Calu3 (cell line): ENCODE data around the gene ZNF428. TPM values are rescaled to one million over a fixed set of nuclear protein-coding genes. Genes with fewer than 3 reads are reported as not detected.

Experiments
- BruUV-seq: library from RNA; stranded (reverse); fragments of 400-500 nt; replicated peaks from 2 replicates; lab custom pipeline; 2021; lab: Mats Ljungman, UMichigan
- CTCF ChIA-PET: fragments of 300-600 bp; sonication (Branson Sonifier 250); formaldehyde crosslinking; loops from one replicate; lab custom pipeline; 2022; ENCODE audit warnings: antibody characterized with exemption; lab: Charles Lee
- DNase-seq: peaks from one replicate; pipeline ENCODE4 v3.0.0; 2022
- H3K27ac Mint-ChIP-seq: one replicate; pipeline ENCODE4 v1.8.0; 2022; ENCODE audit warnings: mixed read lengths; ENCODE audit not compliant: unreplicated experiment
- H3K27me3 Mint-ChIP-seq: one replicate; pipeline ENCODE4 v1.8.0; 2022; ENCODE audit warnings: mixed read lengths; ENCODE audit not compliant: unreplicated experiment
- H3K36me3 Mint-ChIP-seq: one replicate; pipeline ENCODE4 v1.8.0; 2022; ENCODE audit warnings: mild to moderate bottlenecking, moderate library complexity, mixed read lengths; ENCODE audit not compliant: insufficient read depth, unreplicated experiment
- H3K4me1 Mint-ChIP-seq: one replicate; pipeline ENCODE4 v1.8.0; 2022; ENCODE audit warnings: mild to moderate bottlenecking, low read depth, mixed read lengths; ENCODE audit not compliant: unreplicated experiment
- H3K4me3 Mint-ChIP-seq: one replicate; pipeline ENCODE4 v1.8.0; 2022; ENCODE audit warnings: mild to moderate bottlenecking, low read depth, moderate library complexity, mixed read lengths; ENCODE audit not compliant: unreplicated experiment
- H3K9me3 Mint-ChIP-seq: one replicate; pipeline ENCODE4 v1.8.0; 2022; ENCODE audit warnings: low read depth, mixed read lengths; ENCODE audit not compliant: unreplicated experiment
- CTCF ChIP-seq: fragments of 200-600 bp; IDR thresholded peaks from one replicate; pipeline ENCODE4 v1.8.0; 2022; ENCODE audit warnings: antibody characterized with exemption; ENCODE audit not compliant: unreplicated experiment
- intact Hi-C: fragments of 100-400 bp; cut with micrococcal nuclease; formaldehyde crosslinking; loops from one replicate; pipeline ENCODE4 v1.10.0; 2022; ENCODE audit not compliant: unreplicated experiment
- total RNA-seq: library from RNA; stranded (reverse); gene quantifications from 2 replicates; pipeline ENCODE4 v1.2.3, GENCODE V29; 2022

The ZNF428 gene
- total RNA-seq, 1 experiment from 2014 or later, result 32.8 TPM

- Mint-ChIP-seq H3K9me3 (no peaks in the 10 kb centered on the region), H3K27me3 (no peaks in the 10 kb centered on the region), H3K36me3 (peaks cover 27% of the 10 kb centered on the region), H3K27ac (peak overlapping the region; percentile 84), H3K4me1 (peaks cover 13% of the 10 kb centered on the region), H3K4me3 (peak overlapping the region; percentile 94)
- no peak for TF ChIP-seq CTCF
- intact Hi-C loops, result no loop called here
- CTCF ChIA-PET, result interaction anchor here (0.7 kb wide), 1 partner anchor 90 kb away, joined by 6 read pairs; no protein-coding TSS in a partner anchor
- TSS peak; percentile 69 for BruUV-seq
- DNase-seq, result peak; percentile 41
Observed at GRCh38 chr19:43618921-43619261, 538 bp downstream of the ZNF428 start.

DNA sequence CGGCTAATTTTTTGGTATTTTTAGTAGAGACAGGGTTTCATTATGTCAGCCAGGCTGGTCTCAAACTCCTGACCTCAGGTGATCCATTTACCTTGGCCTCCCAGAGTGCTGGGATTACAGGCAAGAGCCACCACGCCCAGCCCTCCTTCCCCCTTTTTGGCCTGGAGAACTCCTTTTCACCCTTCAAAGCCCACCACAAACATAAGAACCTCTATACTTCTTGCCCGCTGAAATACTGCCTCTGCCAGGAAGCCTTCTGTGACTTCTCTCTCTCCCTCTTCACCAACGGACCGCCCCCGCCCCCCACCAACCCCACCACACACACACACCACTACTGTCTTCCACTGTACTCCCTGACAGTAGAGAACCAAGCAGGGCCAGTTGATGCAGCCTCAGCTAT lies 2.5 kb downstream of the ZNF428 start:
- no TSS peak for BruUV-seq
- Mint-ChIP-seq H3K9me3 (peaks cover 9% of the 10 kb centered on the region), H3K27me3 (no peaks in the 10 kb centered on the region), H3K36me3 (peaks cover 33% of the 10 kb centered on the region), H3K27ac (no peak overlapping the region), H3K4me3 (no peak overlapping the region), H3K4me1 (peaks cover 13% of the 10 kb centered on the region)
- CTCF ChIA-PET, result interaction anchor here (0.6 kb wide), 1 partner anchor 1320 kb away, joined by 3 read pairs; no protein-coding TSS in a partner anchor
- intact Hi-C loops, result no loop called here
- no peak for TF ChIP-seq CTCF
- no peak for DNase-seq

DNA sequence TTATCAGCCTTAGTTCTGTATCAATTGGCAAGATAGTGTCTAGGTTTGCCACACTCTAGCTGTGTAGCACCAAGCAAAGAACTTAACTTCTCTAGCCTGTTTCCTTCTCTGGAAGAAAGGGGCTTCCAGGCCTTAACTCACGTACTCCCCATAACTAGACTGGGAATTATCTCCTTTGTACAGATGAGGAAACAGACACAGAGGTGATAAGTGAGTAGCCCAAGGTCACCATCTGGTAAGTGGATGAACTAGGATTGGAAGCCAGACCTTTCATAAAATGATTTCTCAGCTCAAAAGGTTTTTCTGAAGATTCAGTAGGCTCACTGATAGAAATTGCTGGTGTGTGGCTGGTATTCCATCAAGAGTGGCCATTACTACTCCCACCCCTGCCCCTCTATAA lies 3.1 kb downstream of the ZNF428 start:
- CTCF ChIA-PET, result no interaction called here
- H3K27ac Mint-ChIP-seq, result no peak overlapping the region

DNA sequence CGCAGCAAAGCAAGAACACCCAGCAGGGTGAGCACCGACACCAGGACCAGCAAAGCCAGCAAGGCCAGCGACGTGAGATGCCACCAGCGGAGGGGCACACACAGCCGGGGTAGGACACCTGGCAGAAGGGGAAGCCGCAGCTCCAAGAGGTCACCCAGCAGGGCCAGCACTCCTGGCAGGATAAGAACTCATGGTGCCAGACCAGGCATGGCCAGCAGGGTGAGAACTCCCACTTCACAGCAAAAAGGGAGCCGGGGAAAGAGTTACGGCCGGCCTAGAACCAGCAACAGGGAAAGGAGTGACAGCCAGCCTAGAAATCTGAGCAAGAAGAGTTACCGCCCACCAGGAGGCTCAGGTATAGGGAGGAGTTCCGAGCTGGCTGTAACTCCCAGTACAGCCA lies 7.1 kb downstream of the ZNF428 start:
- no peak for DNase-seq
- CTCF ChIA-PET, result no interaction called here
- Mint-ChIP-seq H3K9me3 (peaks cover 9% of the 10 kb centered on the region), H3K4me1 (no peaks in the 10 kb centered on the region), H3K36me3 (peaks cover 9% of the 10 kb centered on the region), H3K4me3 (no peak overlapping the region), H3K27me3 (no peaks in the 10 kb centered on the region), H3K27ac (no peak overlapping the region)
- TF ChIP-seq CTCF, result no peak
- no TSS peak for BruUV-seq
- intact Hi-C loops, result no loop called here

More for the DNA sequence above, 3.1 kb downstream of the ZNF428 start:
- H3K27me3 Mint-ChIP-seq, result no peaks in the 10 kb centered on the region
- peaks cover 33% of the 10 kb centered on the region for H3K36me3 Mint-ChIP-seq
- DNase-seq, result no peak
- peaks cover 9% of the 10 kb centered on the region for H3K9me3 Mint-ChIP-seq
- no peak overlapping the region for H3K4me3 Mint-ChIP-seq
- no TSS peak for BruUV-seq
- TF ChIP-seq CTCF, result no peak
- intact Hi-C loops, result no loop called here
- H3K4me1 Mint-ChIP-seq, result peaks cover 13% of the 10 kb centered on the region
